ENCODE measurements around the gene CBFA2T2.
A peak's percentile ranks its signal among the peaks of the same experiment; 100 is the strongest.
"Not testable (repeated sequence)": the region's sequence is repeated elsewhere in the genome, so short reads cannot be mapped to it uniquely, and the experiment has no call there.

The CBFA2T2 gene

DNA sequence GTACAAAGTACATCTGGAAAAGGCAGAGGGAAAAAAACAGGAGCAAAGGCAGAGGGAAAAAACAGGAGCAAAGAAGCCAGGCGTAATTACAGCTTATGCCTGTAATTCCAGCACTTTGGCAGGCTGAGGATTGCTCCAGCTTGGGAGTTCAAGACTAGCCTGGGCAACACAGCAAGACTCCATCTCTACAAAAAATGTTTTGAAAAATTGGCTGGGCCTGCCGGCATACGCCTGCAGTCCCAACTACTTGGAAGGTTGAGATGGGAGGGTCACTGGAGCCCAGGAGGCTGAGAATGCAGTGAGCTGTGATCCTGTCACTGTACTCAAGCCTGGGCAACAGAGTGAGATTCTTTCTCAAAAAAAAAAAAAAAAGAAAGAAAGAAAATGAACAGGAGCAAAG is 19.0 kb upstream of the CBFA2T2 start:
- DNase-seq (ENCODE audit: low spot score) = no peak

DNA sequence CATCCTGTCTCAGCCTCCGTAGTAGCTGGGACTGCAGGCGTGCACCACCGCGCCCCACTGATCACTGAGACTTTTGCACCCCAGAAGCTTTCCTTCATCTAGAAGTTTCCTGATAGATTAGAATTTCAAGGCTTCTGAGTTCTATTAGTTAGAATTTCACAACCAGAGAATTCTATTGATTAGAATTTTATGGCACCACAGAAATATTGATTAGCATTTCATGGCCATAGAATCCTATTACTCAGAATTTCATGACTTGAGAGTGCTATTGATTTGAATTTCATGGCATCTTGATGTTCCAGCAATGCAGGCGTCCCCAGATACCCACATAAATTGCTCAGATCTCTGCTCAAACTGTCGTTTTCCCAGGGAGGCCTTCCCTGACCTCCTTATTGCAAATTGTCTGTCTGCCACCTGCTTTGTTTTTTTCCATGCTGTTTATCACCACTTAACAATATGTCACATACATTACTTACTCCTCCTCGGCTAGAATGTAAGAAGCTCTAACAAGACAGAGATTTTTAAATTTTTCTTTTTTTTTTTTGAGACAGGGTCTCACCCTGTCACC is 16.9 kb upstream of the CBFA2T2 start:
- DNase-seq (ENCODE audit: low spot score) = no peak

- no peak for DNase-seq (ENCODE audit: low spot score)
Measured at GRCh38 chr20:33474097-33474873, 15.6 kb upstream of the CBFA2T2 start.

DNA sequence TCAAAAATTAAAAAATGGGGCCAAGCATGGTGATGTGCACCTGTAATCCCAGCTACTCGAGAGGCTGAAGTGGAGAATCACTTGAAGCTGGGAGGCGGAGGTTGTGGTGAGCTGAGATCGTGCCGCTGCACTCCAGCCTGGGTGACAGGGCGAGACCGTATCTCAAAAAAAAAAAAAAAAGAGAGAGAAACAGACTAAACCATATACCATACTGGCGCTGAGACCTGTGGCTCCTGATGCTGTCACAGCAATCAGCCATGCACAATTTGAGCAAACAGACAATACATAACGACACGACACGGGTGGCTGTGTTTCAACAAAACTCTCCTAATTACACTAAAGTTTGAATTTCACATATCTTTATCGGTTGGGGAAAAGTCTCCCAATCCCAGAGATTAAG is 14.9 kb upstream of the CBFA2T2 start:
- no peak for DNase-seq (ENCODE audit: low spot score)

GRCh38 chr20:33475381-33476152 is 14.3 kb upstream of the CBFA2T2 start:
- no peak for DNase-seq (ENCODE audit: low spot score)

- no peak for DNase-seq (ENCODE audit: low spot score)
Measured at GRCh38 chr20:33477386-33478234, 12.3 kb upstream of the CBFA2T2 start.

DNA sequence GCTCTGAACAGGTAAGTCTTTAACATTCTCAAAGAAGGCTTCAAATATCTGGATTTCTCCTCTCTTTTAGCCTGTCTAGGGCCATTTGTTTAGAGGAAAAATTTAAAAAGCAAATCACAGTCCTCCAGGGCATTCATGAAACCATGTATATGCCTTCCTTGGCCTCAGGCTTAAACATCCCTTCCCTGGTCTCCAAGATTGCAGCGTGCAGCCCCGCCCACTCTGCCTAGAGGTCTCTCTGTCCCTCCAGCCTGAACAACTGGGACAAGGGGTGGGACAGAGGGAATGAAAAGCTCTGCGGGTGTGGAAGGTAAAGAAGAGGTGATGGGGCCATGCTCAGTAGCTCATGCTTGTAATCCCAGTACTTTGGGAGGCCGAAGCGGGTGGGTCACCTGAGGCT is 9.8 kb upstream of the CBFA2T2 start:
- DNase-seq (ENCODE audit: low spot score) = no peak

DNA sequence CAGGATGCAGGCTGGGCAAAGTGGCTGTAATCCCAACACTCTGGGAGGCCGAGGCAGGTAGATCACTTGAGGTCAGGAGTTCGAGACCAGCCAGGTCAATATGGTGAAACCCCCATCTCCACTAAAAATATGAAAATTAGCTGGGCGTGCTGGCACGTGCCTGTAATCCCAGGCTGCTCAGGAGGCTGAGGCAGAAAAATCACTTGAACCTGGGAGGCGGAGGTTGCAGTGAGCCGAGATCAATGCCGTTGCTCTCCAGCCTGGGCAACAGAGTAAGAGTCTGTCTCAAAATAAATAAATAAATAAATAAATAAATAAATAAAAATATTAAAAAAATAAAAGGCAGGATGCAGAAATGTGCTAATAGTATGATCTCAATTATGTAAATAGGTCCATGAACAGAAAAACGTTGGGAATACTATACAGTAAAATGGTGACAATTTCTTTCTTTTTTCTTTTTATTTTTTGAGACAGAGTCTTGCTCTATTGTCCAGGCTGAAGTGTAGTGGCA is 8.4 kb upstream of the CBFA2T2 start:
- no peak for DNase-seq (ENCODE audit: low spot score)

DNA sequence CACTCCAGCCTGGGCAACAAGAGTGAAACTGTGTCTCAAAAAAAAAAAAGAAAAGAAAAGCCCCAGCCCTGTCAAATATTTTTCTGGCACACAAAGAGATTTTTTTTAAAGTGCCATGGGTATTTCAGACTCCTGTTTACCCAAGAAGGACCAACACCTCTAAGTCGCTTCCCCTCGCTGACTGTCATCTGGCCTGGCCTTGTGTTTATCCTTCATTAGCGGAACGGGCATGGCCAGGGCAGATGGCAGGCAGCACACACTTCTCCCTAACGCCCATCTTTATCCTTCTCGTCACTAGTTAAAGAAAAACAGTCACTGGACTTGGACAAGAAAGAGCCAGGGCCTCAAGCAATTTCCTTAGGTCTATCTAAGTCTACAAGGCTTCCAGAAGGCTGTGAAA is 7.3 kb upstream of the CBFA2T2 start:
- no peak for DNase-seq (ENCODE audit: low spot score)

GRCh38 chr20:33483186-33483585 is 6.7 kb upstream of the CBFA2T2 start:
- not testable (repeated sequence) for DNase-seq (ENCODE audit: low spot score)

GRCh38 chr20:33488201-33488600 is 1.7 kb upstream of the CBFA2T2 start:
- no peak for DNase-seq (ENCODE audit: low spot score)

DNA sequence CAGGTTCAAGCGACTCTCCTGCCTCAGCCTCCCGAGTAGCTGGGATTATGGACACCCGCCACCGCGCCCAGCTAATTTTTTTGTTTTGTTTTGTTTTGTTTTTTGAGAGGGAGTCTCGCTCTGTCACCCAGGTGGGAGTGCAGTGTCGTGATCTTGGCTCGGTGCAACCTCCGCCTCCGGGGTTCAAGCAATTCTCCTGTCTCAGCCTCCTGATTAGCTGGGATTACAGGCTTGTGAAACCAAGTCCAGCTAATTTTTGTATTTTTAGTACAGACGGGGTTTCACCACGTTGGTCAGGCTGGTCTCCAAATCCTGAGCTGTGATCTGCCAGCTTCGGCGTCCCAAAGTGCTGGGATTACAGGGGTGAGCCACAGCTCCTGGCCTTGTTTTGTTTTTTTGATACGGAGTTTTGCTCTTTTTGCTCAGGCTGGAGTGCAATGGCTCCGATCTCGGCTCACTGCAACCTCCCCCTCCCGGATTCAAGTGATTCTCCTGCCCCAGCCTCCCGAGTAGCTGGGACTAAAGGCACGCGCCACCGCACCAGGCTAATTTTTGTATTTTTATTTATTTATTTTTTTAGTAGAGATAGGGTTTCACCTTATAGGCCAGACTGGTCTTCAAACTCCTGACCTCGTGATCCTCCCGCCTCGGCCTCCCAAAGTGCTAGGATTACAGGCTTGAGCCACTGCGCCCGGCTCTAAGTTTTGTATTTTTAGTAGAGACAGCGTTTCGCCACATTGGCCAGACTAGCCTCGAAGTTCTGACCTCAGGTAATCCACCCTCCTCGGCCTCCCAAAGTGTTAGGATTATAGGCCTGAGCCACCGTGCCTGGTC is 1.0 kb upstream of the CBFA2T2 start:
- DNase-seq (ENCODE audit: low spot score) = not testable (repeated sequence)

DNA sequence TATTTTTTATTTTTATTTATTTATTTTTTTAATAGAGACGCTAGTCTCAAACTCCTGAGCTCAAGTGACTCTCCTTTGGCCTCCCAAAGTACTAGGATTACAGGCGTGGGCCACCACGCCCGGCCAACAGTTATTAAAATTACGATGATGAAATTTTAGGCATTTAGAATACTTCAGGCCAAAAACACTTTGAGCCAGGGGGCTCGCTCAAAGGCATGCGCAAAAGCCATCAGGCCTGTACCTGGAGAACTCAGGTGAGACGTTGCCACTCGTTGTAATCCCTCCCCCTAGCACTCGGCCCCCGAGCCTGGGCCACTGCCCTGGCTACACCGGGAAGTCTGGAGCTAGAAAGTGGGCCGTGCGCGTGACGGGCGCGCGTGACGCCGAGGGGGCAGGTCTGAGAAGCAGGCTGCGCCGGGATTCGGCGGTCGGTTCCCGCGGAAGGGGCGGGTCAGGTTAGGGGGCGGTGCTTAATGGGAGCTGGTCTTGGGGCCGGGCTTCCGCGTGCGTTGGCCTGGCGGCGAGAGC is 337 bp upstream of the CBFA2T2 start:
- DNase-seq (ENCODE audit: low spot score) = peak; percentile 99

DNA sequence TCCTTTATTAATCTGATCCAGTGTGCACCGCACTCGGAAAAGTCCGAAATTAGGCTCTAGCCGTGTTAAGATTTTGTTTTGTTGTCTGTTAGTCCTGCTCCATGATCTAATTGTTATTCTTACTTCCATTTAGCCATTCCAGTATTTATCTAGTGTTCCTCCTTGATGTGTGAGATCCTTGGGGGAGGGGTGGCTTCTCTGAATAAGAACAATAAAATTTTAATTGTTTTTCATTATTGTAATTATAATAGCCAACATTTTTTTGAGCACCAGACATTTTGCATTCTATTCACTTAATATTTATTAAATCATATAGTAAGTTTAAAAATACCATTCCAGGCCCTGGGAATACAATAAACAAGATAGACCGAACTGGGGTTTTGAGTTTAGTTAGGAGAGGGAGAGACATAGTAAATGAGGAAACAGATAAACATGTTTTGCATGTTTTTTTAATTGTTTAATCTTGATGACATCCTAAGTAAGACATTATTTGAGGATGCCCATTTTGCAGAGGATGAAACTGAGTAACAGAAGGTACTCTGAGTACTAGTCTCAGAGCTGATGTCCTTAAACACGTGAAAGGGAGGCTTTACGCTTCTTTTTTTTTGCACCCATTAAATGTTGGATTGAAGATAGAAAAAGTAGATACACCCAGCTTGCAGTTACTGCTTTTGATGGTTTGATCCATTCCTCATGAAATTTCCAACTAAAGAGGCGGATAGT is 1.2 kb downstream of the CBFA2T2 start:
- DNase-seq (ENCODE audit: low spot score) = no peak

GRCh38 chr20:33493076-33493766 is 3.3 kb downstream of the CBFA2T2 start:
- DNase-seq (ENCODE audit: low spot score) = no peak

GRCh38 chr20:33496776-33497175 is 6.9 kb downstream of the CBFA2T2 start:
- not testable (repeated sequence) for DNase-seq (ENCODE audit: low spot score)

DNA sequence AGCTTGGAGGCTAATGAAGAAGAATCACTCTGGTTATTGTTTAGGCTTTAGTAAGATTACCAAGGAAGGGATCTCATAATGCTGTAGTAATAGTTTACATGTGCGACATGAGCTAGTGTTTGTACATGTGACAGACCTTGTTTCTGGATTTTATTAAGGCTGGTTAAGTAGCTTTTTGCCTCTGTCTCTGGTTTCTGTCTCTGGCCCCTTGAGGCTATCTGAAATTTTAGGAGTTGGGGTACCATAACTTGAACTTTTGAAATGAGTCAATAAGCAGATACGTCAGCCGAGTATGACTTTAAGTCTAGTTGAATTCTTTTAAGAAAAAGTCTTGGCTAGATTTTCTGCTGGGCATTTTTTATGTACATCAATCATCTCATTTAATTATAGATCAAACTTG is 9.5 kb downstream of the CBFA2T2 start:
- DNase-seq (ENCODE audit: low spot score) = no peak

GRCh38 chr20:33501000-33501399 is 11.1 kb downstream of the CBFA2T2 start:
- DNase-seq (ENCODE audit: low spot score) = no peak

GRCh38 chr20:33503564-33503963 is 13.7 kb downstream of the CBFA2T2 start:
- DNase-seq (ENCODE audit: low spot score) = no peak

- no peak for DNase-seq (ENCODE audit: low spot score)
Measured at GRCh38 chr20:33506576-33506975, 16.7 kb downstream of the CBFA2T2 start.

Data from activated CD4-positive, alpha-beta T cell treated with anti-CD3 and anti-CD28 coated beads, Interleukin-2, Interleukin-4, amounts not matched to agents 100 ng/mL and 50 ng/mL, durations not matched to agents 16 hours and 8 hours (primary cell).